Middle frontal gyrus (tissue), 1 donor: Measurements from ENCODE around the gene COL17A1.

Source experiments
- DNase-seq: peaks from one replicate; pipeline ENCODE4 v3.0.0-alpha.2; 2015; ENCODE audit warnings: low spot score; ENCODE audit errors: extremely low spot score

COL17A1 gene

GRCh38 chr10:104085801-104086400 lies at the start of gene COL17A1:
Gene COL17A1 (minus strand): TSS chr10:104085880. CDS start chr10:104080673, 5,207 bp downstream.
- DNase-seq = no peak

GRCh38 chr10:104130041-104130440 lies 44.4 kb upstream of the COL17A1 start:
- no peak for DNase-seq

- DNase-seq = no peak
These were observed 42.5 kb upstream of the COL17A1 start for GRCh38 chr10:104128214-104128613.

GRCh38 chr10:104127411-104127810 lies 41.7 kb upstream of the COL17A1 start:
- DNase-seq = no peak

GRCh38 chr10:104123397-104123796 lies 37.7 kb upstream of the COL17A1 start:
- no peak for DNase-seq

GRCh38 chr10:104122225-104123107 lies 36.8 kb upstream of the COL17A1 start:
- no peak for DNase-seq

GRCh38 chr10:104121485-104122224 lies 36.0 kb upstream of the COL17A1 start, which contains the start of gene SFR1:
Gene SFR1 (plus strand): TSS chr10:104122171. CDS start chr10:104122184, 13 bp downstream.
- DNase-seq = peak; percentile 98

- DNase-seq = peak; percentile 20
These were observed 35.3 kb upstream of the COL17A1 start for GRCh38 chr10:104120903-104121484.

- DNase-seq = no peak
These were observed 34.8 kb upstream of the COL17A1 start for GRCh38 chr10:104120512-104120902.

- no peak for DNase-seq
These were observed 34.3 kb upstream of the COL17A1 start for GRCh38 chr10:104119996-104120395.

GRCh38 chr10:104117839-104118323 lies 32.2 kb upstream of the COL17A1 start:
- DNase-seq = no peak

- DNase-seq = no peak
These were observed 27.8 kb upstream of the COL17A1 start for GRCh38 chr10:104113376-104113956.

- no peak for DNase-seq
These were observed 24.4 kb upstream of the COL17A1 start for GRCh38 chr10:104109908-104110662.

- DNase-seq = no peak
These were observed 19.2 kb upstream of the COL17A1 start for GRCh38 chr10:104104926-104105325.

- DNase-seq = no peak
These were observed 18.7 kb upstream of the COL17A1 start for GRCh38 chr10:104104418-104104817.

- DNase-seq = no peak
These were observed 18.3 kb upstream of the COL17A1 start for GRCh38 chr10:104103956-104104355.

- no peak for DNase-seq
These were observed 16.2 kb upstream of the COL17A1 start for GRCh38 chr10:104101902-104102301.

GRCh38 chr10:104100795-104101194 lies 15.1 kb upstream of the COL17A1 start:
- no peak for DNase-seq

- DNase-seq = no peak
These were observed 14.3 kb upstream of the COL17A1 start for GRCh38 chr10:104099941-104100340.

GRCh38 chr10:104099269-104099668 lies 13.6 kb upstream of the COL17A1 start:
- no peak for DNase-seq
